GM18498 (cell line): Measurements from ENCODE around the gene ANKRD50.

Experiments
- ATAC-seq: cut with Tn5 transposase; IDR thresholded peaks from one replicate; pipeline ENCODE4 v1.9.1; 2021; ENCODE audit warnings: mild to moderate bottlenecking, moderate library complexity; ENCODE audit not compliant: unreplicated experiment

The ANKRD50 gene

DNA sequence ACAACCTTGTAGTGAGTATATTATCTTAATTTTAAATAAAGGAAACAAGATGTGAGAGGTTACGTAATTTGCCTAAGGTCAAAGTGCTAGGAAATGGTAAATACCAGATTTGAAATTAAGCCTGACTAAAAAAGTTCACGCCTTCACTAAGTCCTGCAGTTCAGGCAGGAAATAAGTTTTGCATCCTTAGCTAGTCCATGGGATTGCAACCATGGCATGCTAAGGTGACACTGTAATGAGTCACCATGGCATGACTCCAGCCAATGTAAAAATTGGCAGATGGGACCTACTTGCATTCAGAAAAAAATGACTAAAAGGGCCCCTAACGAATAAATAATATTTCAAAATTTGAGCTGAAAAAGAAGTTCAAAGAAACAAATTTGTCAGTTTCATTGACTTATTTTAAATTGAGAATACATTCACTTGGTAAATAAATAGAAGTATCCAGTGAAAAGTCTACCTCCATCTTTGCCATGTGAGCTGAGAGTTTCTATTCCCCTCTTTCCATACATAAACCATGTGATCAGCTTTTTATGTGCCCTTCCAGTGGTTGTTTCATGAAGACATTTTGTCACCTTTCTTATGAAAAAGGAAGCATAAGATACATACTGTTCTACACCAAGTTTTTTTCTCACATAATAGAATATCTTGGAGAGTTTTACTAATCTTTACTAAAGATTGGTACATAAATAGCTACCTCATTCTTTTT lies 72.4 kb downstream of the ANKRD50 start:
- no peak for ATAC-seq

DNA sequence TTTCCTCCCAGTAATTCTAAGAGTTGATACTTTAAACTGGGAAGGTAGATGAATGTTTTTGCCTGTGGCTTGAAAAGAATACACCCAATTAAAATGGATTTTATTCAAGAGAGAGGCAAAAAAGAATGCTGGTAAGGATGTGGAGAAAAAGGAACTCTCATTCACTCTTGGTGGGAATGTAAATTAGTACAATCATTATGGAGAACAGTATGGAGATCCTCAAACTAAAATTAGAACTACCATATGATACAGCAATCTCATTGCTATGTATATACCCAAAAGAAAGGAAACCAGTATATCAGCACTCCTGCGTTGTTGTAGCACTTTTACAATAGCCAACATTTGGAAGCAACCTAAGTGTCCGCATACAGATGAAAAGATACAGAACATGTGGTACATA lies 75.2 kb downstream of the ANKRD50 start:
- no peak for ATAC-seq

DNA sequence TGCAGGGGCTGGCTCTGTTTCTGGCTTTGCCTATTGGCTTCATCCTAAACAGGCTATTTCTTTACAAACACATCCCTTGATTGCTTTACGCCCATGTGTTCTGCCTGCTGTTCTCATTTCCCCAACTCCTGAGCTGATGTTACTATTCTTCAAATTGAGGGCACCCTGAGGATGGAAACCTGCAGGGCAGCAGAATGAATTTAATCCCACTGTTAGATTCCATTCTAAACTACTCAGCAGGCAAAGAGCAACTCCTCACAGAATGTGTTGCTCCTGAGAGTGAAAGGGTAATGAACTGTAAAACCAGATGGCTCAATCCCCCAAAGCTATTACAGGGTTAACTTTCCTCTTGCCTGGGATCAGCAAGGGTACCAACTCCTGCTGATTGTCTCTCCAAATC lies 75.7 kb downstream of the ANKRD50 start:
- no peak for ATAC-seq

DNA sequence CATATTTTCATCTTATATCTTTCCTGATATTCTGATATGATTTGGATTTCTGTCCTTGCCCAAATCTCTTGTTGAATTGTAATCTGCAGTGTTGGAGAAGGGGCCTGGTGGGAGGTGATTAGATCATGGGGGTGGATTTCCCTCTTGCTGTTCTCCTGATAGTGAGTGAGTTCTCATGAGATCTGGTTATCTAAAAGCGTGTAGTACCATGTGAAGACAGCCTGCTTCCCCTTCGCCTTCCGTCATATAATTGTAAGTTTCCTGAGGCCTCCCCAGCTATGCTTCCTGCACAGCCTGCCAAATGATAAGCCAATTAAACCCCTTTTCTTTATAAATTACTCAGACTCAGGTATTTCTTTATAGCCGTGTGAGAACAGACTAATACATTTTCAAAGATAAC lies 77.2 kb downstream of the ANKRD50 start:
- ATAC-seq: no peak

DNA sequence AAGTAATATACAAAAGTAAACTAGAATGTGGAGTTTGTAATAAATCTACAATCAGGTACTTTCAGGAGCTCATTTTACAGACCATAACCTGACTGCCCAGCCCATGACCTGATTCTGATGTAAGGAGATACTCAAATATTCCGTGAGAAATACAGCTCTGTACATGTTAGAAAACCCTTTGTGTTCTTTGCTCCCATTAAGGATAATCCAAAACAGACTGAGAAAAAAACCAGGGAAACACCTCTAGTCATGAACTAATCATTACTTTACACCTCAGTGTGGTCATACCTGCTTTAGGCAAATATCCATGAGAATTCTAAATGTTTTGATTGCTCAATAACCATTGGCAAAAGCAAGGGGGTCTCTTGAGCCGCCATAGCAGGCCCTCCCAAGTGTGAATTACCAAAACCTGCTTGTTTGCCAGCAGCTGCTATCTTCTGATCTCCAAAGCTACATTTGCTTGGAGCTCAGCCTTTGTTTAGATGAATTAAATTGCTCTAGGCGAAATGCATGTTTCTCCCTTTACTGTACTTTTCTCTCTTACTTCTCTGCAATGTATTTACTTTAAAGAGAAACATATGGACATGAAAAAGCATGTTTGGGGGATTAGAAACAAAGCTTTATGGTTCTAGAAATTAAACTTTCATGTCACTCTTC lies 79.1 kb downstream of the ANKRD50 start:
- no peak for ATAC-seq

DNA sequence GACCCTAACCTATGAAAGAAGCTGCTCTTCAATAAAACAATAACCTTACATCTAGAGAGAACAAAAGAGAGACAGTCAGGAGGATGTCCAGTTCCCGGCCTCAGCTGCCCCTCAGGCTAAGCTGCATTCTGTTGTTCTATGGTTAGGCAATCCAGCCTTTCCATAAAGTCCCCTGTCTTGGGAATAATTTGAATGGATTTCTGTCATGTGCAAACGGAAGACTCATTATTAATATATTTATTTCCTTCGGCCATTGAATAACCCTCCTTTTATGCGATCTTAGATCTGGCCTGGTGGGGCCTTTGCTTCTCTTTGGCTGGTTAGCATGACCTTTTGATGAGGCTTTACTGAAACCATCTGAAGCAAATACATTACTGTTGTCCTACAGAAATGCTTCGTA lies 80.1 kb downstream of the ANKRD50 start:
- no peak for ATAC-seq

DNA sequence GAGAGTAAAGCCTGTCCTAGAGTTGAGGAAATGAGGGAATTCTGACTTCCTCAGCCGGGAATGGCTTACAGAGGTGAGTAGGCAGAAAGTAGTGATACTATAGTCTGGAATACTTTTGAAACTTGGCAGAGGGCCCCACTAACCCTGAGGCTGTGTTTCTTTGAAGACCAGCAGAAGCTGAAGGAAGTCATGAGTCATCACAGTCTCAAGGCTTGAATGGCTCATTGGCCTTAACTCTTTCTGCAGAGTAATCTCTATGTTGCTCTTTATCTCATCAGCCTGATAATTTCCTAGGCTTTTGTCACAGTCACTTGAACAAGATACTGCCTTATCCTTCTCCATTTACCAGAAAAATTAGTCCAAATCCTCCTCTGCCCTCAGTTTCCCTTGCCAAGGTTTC lies 80.8 kb downstream of the ANKRD50 start:
- peak; percentile 94 for ATAC-seq

DNA sequence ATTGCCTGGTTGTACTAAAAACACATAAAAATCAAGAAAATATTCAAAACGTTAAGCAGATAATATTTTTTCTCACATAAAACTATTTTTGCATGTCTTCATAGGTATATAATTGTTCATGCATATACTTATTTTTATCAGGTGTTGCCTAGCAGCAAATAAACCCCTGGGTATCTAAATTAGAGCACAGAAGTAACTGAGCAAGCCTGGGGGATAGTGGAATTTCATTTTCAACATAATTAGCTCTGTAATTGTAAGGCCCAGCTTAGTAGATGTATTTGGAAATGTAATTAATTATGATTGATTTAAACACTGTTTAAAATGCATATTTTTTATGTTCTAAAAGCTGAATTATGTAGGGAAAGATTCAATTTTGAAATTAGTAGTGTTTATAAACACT lies 82.9 kb downstream of the ANKRD50 start:
- ATAC-seq: no peak
